ENCODE data around the gene ARSB. TPM values are rescaled to one million over a fixed set of nuclear protein-coding genes. Genes with fewer than 3 reads are reported as not detected.

Gene ARSB
- total and polyA plus RNA-seq, 2 donors from 2014 or later = 8.3 to 16.4 TPM

- DNase-seq (peak in 2 of 5 donors; percentile 47 to 60), FAIRE-seq (peak; percentile 21)
- H3K9me3 ChIP-seq (ENCODE audit: control insufficient read depth in 2 of 3, insufficient read depth in 1 of 3, low read length in 3 of 3) = no peaks in the 10 kb centered on the region
- peaks cover 0 to 12% (median 0%) of the 10 kb centered on the region in 3 donors for H3K36me3 ChIP-seq (ENCODE audit: control insufficient read depth in 2 of 3, insufficient read depth in 3 of 3, low read length in 3 of 3)
- TF ChIP-seq CTCF (IDR thresholded peaks at IDR 0.05; ENCODE audit: borderline replicate concordance, extremely low read depth, insufficient read depth) = no peak
- intact Hi-C loops (cut with DNase I) = no loop called here
- H3K4me3 ChIP-seq (ENCODE audit: low read length in 3 of 3) = no peak overlapping the region
- no peaks in the 10 kb centered on the region for H3K27me3 ChIP-seq (ENCODE audit: control insufficient read depth, insufficient read depth, low read length)
- H3K4me1 ChIP-seq (ENCODE audit: control insufficient read depth in 2 of 3, insufficient read depth in 2 of 3, low read depth in 1 of 3, low read length in 3 of 3) = no peaks in the 10 kb centered on the region
- H3K9ac ChIP-seq (ENCODE audit: low read length in 3 of 3) = no peak overlapping the region
- no peak overlapping the region for H3K27ac ChIP-seq (ENCODE audit: low read depth in 2 of 2, low read length in 2 of 2)
These were observed 26.3 kb downstream of the ARSB start for GRCh38 chr5:78958672-78959445.

- no peak overlapping the region for H3K9ac ChIP-seq (ENCODE audit: low read length in 3 of 3)
- no peaks in the 10 kb centered on the region for H3K4me1 ChIP-seq (ENCODE audit: control insufficient read depth in 2 of 3, insufficient read depth in 2 of 3, low read depth in 1 of 3, low read length in 3 of 3)
- FAIRE-seq (no peak), DNase-seq (no peak)
- intact Hi-C loops (cut with DNase I) = no loop called here
- no peak overlapping the region for H3K27ac ChIP-seq (ENCODE audit: low read depth in 2 of 2, low read length in 2 of 2)
- H3K27me3 ChIP-seq (ENCODE audit: control insufficient read depth, insufficient read depth, low read length) = no peaks in the 10 kb centered on the region
- H3K4me3 ChIP-seq (ENCODE audit: low read length in 3 of 3) = no peak overlapping the region
- TF ChIP-seq CTCF (IDR thresholded peaks at IDR 0.05; ENCODE audit: borderline replicate concordance, extremely low read depth, insufficient read depth) = no peak
- H3K9me3 ChIP-seq (ENCODE audit: control insufficient read depth in 2 of 3, insufficient read depth in 1 of 3, low read length in 3 of 3) = no peaks in the 10 kb centered on the region
- H3K36me3 ChIP-seq (ENCODE audit: control insufficient read depth in 2 of 3, insufficient read depth in 3 of 3, low read length in 3 of 3) = no peaks in the 10 kb centered on the region
These were observed 28.2 kb downstream of the ARSB start for GRCh38 chr5:78956901-78957300.

- Histone ChIP-seq H3K4me1 (ENCODE audit: control insufficient read depth in 2 of 3, insufficient read depth in 2 of 3, low read depth in 1 of 3, low read length in 3 of 3) (no peaks in the 10 kb centered on the region), H3K36me3 (ENCODE audit: control insufficient read depth in 2 of 3, insufficient read depth in 3 of 3, low read length in 3 of 3) (no peaks in the 10 kb centered on the region), H3K9ac (ENCODE audit: low read length in 3 of 3) (no peak overlapping the region), H3K27me3 (ENCODE audit: control insufficient read depth, insufficient read depth, low read length) (no peaks in the 10 kb centered on the region), H3K4me3 (ENCODE audit: low read length in 3 of 3) (no peak overlapping the region), H3K9me3 (ENCODE audit: control insufficient read depth in 2 of 3, insufficient read depth in 1 of 3, low read length in 3 of 3) (no peaks in the 10 kb centered on the region), H3K27ac (ENCODE audit: low read depth in 2 of 2, low read length in 2 of 2) (no peak overlapping the region)
- no peak for TF ChIP-seq CTCF (IDR thresholded peaks at IDR 0.05; ENCODE audit: borderline replicate concordance, extremely low read depth, insufficient read depth)
- FAIRE-seq (no peak), DNase-seq (no peak)
- intact Hi-C loops (cut with DNase I) = no loop called here
These were observed 31.9 kb downstream of the ARSB start for GRCh38 chr5:78953092-78953800.

Measured in kidney (tissue), 14 donors.